ENCODE data around the gene FAM156B.
"Not testable (repeated sequence)": the region's sequence is repeated elsewhere in the genome, so short reads cannot be mapped to it uniquely, and the experiment has no call there.

GRCh38 chrX:52875436-52875835 lies 21.7 kb upstream of the FAM156B start:
- TF ChIP-seq CTCF (conservative IDR thresholded peaks at IDR 0.05; ENCODE audit: low read depth, low read length); EZH2phosphoT487 (IDR thresholded peaks at IDR 0.05; ENCODE audit: borderline replicate concordance, low read length): not testable (repeated sequence)
